Activated CD4-positive, CD25-positive, alpha-beta regulatory T cell (primary cell): ENCODE results near the gene ZNF341.
A peak's percentile ranks its signal among the peaks of the same experiment; 100 is the strongest.
"Not testable (repeated sequence)": the region's sequence is repeated elsewhere in the genome, so short reads cannot be mapped to it uniquely, and the experiment has no call there.

Experiments used
- DNase-seq, 4 experiments: peaks; one replicate each; lab custom pipeline; 2025; lab: John Stamatoyannopoulos, UW

Gene ZNF341

DNA sequence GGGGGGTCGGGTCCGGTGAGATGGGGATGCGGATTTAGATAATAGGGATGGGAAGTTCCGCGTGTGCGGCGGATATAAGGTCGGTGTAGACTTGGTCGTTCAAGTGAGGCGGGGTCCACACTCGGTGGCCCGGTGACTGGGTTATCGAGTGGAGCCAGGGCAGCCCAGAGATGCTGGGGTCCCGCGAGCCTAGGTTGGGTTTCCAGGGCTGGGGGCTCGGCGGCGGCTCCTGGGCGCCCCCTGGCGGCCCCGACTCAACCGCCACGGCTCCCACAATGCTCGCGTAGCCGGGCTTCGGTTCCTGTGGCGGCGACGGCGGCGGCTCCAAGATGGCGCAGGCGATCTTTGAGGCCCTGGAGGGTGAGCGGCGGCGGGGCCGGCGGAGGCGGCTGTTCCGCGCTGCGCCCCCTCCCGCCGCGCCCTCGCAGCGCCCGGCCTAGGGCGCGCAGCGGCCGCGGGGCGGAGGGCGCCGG, at the start of gene ZNF341:
TSS of gene ZNF341 (plus strand) at position 304 of the 473 bp plus-strand sequence. CDS start at position 330, 26 bp downstream.
- peak; percentile 72 to 91 (median 83) for DNase-seq

- no peak for DNase-seq
Observed at GRCh38 chr20:33684533-33685327, 47.1 kb upstream of the ZNF341 start.

DNA sequence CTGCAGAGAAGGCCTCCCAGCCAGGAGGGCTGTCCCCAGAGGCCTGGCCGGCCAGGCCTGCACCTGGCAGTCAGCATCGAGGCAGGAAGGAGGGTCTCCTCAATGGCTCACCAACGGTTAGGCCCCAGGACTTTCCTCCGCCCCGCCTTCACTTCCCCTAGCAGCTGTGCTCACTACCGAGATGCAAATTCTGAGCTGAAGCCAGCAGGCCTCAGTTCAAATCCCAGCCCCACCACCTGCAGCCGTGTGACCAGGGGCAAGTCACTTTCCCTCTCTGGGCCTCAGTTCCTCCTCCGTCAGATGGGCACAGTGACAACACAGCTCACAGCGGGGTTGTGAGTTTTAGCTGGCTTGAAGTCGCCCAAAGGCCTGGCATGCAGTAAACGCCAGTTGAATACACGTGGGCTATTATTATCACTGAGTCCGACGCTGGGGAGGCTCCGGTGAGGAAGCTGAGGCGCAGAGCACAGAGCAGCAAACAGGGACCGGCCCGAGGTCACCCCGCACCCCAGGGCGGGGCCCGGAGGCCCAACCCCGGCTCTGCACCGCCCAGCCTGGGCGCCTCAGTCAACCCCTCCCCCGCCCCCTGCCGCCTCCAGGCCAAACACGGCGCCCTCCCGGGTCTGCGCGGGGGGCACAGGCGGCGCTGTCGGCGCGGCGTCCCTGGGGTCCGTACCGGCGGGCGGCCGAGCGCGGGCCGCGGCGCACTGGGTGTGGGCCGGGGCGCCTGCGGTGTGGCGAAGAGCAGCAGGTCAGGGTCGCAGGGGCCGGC, 46.3 kb upstream of the ZNF341 start:
- no peak for DNase-seq

- peak; percentile 91 to 93 (median 92) for DNase-seq
Observed at GRCh38 chr20:33686100-33686983, 45.5 kb upstream of the ZNF341 start, which contains the start of gene E2F1. E2F1 (minus strand) TSS chr20:33686385; CDS start chr20:33686264, 121 bp downstream.

DNA sequence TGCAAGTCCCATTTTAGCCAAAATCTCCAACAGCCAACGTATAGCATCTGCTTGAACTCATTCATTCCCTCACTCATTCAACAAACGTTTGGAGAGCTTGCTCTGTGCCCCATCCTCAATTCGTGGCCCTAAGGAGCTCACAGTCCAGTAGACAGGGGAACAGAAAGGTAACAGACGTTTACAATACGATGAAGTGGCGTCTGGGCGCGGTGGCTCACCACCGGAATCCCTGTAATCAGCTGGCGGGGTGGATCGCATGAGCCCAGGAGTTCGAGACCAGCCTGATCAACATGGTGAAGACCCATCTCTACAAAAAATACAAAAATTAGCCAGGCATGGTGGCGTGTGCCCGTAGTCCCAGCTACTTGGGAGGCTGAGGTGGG, 44.8 kb upstream of the ZNF341 start:
- no peak for DNase-seq

DNA sequence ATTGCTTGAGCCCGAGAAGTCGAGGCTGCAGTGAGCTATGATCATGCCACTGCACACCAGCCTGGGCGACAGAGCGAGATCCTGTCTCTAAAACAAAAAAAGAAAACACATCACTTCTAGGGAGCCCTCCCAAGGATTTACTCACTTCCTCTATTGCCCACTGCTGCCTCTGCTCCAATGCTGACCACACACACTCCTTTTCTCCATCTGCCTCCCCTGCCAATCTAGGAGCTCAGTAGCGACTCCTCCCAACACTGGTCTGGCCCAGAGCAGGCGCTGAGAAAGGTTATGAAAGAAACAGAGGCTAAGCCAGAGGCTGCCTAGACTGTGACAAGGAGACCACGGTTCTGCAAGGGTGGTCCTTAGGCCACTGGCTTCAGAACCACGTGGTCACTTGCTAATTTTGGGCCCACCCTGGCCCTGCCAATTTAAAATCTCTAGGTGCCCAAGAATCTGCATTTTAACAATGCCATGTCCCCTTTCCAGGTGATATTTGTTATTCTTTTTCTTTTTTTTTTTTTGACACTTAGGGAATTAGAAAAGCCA, 44.4 kb upstream of the ZNF341 start:
- DNase-seq = no peak

- DNase-seq = no peak
Observed at GRCh38 chr20:33687993-33688937, 43.5 kb upstream of the ZNF341 start.

DNA sequence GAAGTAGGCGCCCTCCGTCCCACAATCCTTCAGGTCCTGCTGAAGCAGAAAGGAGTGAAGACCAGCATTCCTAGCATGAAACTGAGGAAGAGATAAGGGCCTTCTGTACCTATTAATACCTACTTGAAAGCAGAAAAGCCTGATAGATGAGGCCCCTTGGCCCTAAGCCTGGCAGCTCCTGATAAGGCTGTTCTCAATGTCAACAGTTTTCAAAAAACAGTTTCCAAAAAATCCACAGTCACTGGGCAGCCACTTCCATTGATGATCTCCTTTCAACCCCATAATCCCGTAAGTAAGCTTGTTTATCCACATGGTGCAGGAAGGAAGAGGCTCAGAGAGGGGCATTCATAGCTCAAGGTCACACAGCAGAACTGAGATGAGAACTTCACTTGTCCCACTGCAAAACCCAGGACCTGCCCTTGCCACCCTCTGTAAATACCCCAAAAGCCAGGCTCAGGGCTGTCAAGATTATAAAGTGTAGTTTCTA, 42.8 kb upstream of the ZNF341 start:
- no peak for DNase-seq

GRCh38 chr20:33689493-33689892, 42.3 kb upstream of the ZNF341 start:
- DNase-seq = no peak

DNA sequence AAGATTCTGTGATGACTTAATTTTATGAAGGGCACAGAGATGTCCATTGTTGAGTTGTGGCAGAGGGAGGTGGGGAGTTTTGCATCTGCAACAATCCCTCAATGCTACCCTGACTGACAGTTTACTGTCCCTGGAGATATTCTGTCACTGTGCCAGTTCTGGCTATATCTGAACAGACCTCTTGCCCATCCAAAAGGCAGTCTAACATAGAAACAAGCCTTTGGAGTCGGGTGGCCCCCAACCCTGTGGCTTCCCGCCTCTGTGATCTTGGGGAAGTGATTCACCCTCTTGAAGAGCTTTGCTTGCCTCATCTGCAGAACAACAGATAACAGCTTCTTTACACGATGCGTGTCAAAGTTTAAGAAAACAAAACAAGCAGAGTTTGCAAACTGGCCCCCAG, 41.8 kb upstream of the ZNF341 start:
- peak in 1 of 4 experiments; percentile 17 for DNase-seq

GRCh38 chr20:33693289-33693688, 38.5 kb upstream of the ZNF341 start:
- DNase-seq = no peak

- DNase-seq = no peak
Observed at GRCh38 chr20:33693741-33694638, 37.8 kb upstream of the ZNF341 start.

- no peak for DNase-seq
Observed at GRCh38 chr20:33694639-33695012, 37.2 kb upstream of the ZNF341 start.

DNA sequence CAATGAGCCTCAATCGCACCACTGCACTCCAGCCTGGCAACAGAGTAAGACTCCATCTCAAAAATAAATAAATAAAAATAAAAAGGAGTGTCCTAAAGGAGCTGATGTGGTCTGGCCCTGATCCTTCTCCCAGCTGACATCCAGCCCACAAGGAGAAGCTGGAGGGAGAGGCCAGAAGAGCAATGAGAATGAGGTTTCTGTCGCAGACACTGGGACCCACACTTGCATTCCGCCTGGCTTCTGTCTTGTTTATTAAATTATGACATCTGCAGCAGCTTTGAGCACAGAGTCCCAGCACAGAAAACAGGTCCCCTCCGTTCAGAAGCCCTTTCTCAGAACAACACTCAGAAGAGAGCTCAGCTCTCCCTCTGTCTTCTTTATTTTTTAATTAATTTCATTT, 35.3 kb upstream of the ZNF341 start:
- no peak for DNase-seq

GRCh38 chr20:33697129-33697528, 34.7 kb upstream of the ZNF341 start:
- DNase-seq = no peak

DNA sequence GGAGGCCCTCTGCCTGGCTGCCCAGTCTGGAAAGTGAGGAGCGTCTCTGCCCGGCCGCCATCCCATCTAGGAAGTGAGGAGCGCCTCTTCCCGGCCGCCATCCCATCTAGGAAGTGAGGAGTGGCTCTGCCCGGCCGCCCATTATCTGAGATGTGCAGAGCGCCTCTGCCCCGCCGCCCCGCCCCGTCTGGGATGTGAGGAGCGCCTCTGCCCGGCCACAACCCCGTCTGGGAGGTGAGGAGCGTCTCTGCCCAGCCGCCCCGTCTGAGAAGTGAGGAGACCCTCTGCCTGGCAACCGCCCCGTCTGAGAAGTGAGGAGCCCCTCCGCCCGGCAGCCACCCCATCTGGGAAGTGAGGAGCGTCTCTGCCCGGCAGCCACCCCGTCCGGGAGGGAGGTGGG, 32.8 kb upstream of the ZNF341 start:
- not testable (repeated sequence) for DNase-seq

DNA sequence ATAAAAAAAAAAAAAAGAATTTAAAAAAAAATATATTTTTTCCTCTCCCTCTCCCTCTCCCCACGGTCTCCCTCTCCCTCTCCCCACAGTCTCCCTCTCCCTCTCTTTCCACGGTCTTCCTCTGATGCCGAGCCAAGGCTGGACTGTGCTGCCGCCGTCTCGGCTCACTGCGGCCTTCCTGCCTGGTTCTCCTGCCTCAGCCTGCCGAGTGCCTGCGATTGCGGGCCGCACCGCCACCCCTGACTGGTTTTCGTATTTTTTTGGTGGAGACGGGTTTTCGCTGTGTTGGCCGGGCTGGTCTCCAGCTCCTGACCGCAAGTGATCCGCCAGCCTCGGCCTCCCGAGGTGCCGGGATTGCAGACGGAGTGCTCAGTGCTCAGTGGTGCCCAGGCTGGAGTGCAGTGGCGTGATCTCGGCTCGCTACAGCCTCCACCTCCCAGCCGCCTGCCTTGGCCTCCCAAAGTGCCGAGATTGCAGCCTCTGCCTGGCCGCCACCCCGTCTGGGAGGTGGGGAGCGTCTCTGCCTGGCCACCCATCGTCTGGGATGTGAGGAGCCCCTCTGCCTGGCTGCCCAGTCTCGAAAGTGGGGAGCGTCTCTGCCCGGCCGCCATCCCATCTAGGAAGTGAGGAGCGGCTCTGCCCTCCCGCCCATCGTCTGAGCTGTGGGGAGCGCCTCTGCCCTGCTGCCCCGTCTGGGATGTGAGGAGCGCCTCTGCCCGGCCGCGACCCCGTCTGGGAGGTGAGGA, 30.9 kb upstream of the ZNF341 start:
- not testable (repeated sequence) for DNase-seq

DNA sequence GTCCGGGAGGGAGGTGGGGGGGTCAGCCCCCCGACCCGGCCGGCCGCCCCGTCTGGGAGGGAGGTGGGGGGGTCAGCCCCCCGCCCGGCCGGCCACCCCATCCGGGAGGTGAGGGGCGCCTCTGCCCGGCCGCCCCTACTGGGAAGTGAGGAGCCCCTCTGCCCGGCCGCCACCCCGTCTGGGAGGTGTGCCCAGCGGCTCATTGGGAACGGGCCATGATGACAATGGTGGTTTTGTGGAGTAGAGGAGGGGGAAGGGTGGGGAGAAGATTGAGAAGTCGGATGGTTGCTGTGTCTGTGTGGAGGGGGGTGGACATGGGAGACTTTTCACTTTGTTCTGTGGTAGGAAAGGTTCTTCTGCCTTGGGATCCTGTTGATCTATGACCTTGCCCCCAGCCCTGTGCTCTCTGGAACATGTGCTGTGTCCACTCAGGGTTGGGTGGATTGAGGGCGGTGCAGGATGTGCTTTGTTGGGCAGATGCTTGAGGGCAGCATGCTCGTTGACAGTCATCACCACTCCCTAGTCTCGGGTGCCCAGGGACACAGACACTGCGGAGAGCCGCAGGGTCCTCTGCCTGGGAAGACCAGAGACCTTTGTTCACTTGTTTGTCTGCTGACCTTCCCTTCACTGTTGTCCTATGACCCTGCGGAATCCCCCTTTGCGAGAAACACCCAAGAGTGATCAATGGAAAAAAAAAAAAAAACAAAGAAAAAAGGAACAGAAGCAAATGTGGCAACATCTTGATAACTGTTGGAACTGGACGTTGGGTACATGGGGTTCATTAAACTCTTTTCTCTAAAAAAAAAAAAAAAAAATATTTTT, 30.0 kb upstream of the ZNF341 start:
- DNase-seq = no peak
